Astrocyte of the cerebellum (primary cell): ENCODE results near the gene CDK2AP2.
"Not testable (repeated sequence)": the region's sequence is repeated elsewhere in the genome, so short reads cannot be mapped to it uniquely, and the experiment has no call there.

ENCODE experiments used
- DNase-seq: peaks from one replicate; pipeline ENCODE4 v3.0.0-alpha.2; 2011; ENCODE audit warnings: low read depth
- H3K4me3 ChIP-seq: 2 replicates; pipeline ENCODE4 v1.5.1; 2011; ENCODE audit warnings: mild to moderate bottlenecking, low read depth, low read length, moderate library complexity
- CTCF ChIP-seq: IDR thresholded peaks from 2 replicates; pipeline ENCODE4 v1.5.1; 2012; ENCODE audit warnings: low read length, low read depth, moderate library complexity, mild to moderate bottlenecking; ENCODE audit errors: missing control alignments
- in situ Hi-C: cut with HindIII; loops from 2 replicates; pipeline ENCODE4 v1.10.0; 2017; ENCODE audit warnings: low sequenced_read_pairs

Gene CDK2AP2

GRCh38 chr11:67483831-67484665, 23.9 kb downstream of the CDK2AP2 start:
- no peak for TF ChIP-seq CTCF
- in situ Hi-C loops: no loop called here
- H3K4me3 ChIP-seq: peak overlapping the region; percentile 49
- no peak for DNase-seq

- peak within 1 kb of the TSS; percentile 49 for H3K4me3 ChIP-seq
- DNase-seq: peak; percentile 96
- in situ Hi-C loops: no loop called here
- TF ChIP-seq CTCF: peak; percentile 11
Measured at GRCh38 chr11:67482827-67483798, 24.8 kb downstream of the CDK2AP2 start, which contains the start of gene AIP. AIP (plus strand) TSS chr11:67483026; CDS start chr11:67483159, 133 bp downstream.

GRCh38 chr11:67482275-67482826, 25.6 kb downstream of the CDK2AP2 start:
- no peak for DNase-seq
- TF ChIP-seq CTCF: no peak
- in situ Hi-C loops: no loop called here

GRCh38 chr11:67477344-67478050, 30.5 kb downstream of the CDK2AP2 start:
- in situ Hi-C loops, DNase-seq, H3K4me3 ChIP-seq: not testable (repeated sequence)

More at GRCh38 chr11:67482275-67482826, 25.6 kb downstream of the CDK2AP2 start:
- peak overlapping the region; percentile 49 for H3K4me3 ChIP-seq

- in situ Hi-C loops, H3K4me3 ChIP-seq, DNase-seq: not testable (repeated sequence)
Measured at GRCh38 chr11:67476692-67477091, 31.3 kb downstream of the CDK2AP2 start.

- in situ Hi-C loops: no loop called here
- no peak for TF ChIP-seq CTCF
- H3K4me3 ChIP-seq: no peak overlapping the region
- DNase-seq: no peak
Measured at GRCh38 chr11:67472882-67473281, 35.1 kb downstream of the CDK2AP2 start.

GRCh38 chr11:67470337-67471002, 37.5 kb downstream of the CDK2AP2 start:
- H3K4me3 ChIP-seq: no peak overlapping the region
- TF ChIP-seq CTCF: no peak
- in situ Hi-C loops: no loop called here
- no peak for DNase-seq
